Smooth muscle cell of the brain vasculature (primary cell): ENCODE results near the gene PKD1L1.

Experiments used
- DNase-seq: peaks from one replicate; pipeline ENCODE4 v3.0.0-alpha.2; 2012; ENCODE audit warnings: low read depth, low spot score

Gene PKD1L1

GRCh38 chr7:47905076-47905920 is 43.0 kb downstream of the PKD1L1 start:
- DNase-seq: no peak

- no peak for DNase-seq
Observed at GRCh38 chr7:47902013-47902412, 46.3 kb downstream of the PKD1L1 start.

GRCh38 chr7:47901542-47901941 is 46.7 kb downstream of the PKD1L1 start:
- DNase-seq: no peak

- no peak for DNase-seq
Observed at GRCh38 chr7:47897831-47898230, 50.4 kb downstream of the PKD1L1 start.

GRCh38 chr7:47896809-47897423 is 51.4 kb downstream of the PKD1L1 start:
- DNase-seq: no peak

GRCh38 chr7:47895026-47895425 is 53.2 kb downstream of the PKD1L1 start:
- no peak for DNase-seq

GRCh38 chr7:47893721-47894365 is 54.4 kb downstream of the PKD1L1 start:
- DNase-seq: no peak

GRCh38 chr7:47893238-47893637 is 55.0 kb downstream of the PKD1L1 start:
- DNase-seq: no peak

- no peak for DNase-seq
Observed at GRCh38 chr7:47890606-47891005, 57.7 kb downstream of the PKD1L1 start.

- no peak for DNase-seq
Observed at GRCh38 chr7:47890125-47890524, 58.1 kb downstream of the PKD1L1 start.

GRCh38 chr7:47889723-47890122 is 58.5 kb downstream of the PKD1L1 start:
- DNase-seq: no peak

GRCh38 chr7:47888371-47889265 is 59.6 kb downstream of the PKD1L1 start:
- DNase-seq: no peak

- DNase-seq: no peak
Observed at GRCh38 chr7:47887016-47887640, 61.1 kb downstream of the PKD1L1 start.

- DNase-seq: no peak
Observed at GRCh38 chr7:47885987-47886811, 62.1 kb downstream of the PKD1L1 start.

GRCh38 chr7:47885309-47885986 is 62.8 kb downstream of the PKD1L1 start:
- no peak for DNase-seq

GRCh38 chr7:47884675-47885074 is 63.6 kb downstream of the PKD1L1 start:
- no peak for DNase-seq

- DNase-seq: no peak
Observed at GRCh38 chr7:47882635-47883034, 65.6 kb downstream of the PKD1L1 start.

- DNase-seq: no peak
Observed at GRCh38 chr7:47881256-47881655, 67.0 kb downstream of the PKD1L1 start.

GRCh38 chr7:47878662-47879061 is 69.6 kb downstream of the PKD1L1 start:
- no peak for DNase-seq

GRCh38 chr7:47877336-47877735 is 70.9 kb downstream of the PKD1L1 start:
- DNase-seq: no peak
